Measurements from ENCODE around the gene MRFAP1.

- TF ChIP-seq CTCF (IDR thresholded peaks at IDR 0.05; ENCODE audit: poor library complexity, severe bottlenecking) = no peak
- TF ChIP-seq, protein P1, sequence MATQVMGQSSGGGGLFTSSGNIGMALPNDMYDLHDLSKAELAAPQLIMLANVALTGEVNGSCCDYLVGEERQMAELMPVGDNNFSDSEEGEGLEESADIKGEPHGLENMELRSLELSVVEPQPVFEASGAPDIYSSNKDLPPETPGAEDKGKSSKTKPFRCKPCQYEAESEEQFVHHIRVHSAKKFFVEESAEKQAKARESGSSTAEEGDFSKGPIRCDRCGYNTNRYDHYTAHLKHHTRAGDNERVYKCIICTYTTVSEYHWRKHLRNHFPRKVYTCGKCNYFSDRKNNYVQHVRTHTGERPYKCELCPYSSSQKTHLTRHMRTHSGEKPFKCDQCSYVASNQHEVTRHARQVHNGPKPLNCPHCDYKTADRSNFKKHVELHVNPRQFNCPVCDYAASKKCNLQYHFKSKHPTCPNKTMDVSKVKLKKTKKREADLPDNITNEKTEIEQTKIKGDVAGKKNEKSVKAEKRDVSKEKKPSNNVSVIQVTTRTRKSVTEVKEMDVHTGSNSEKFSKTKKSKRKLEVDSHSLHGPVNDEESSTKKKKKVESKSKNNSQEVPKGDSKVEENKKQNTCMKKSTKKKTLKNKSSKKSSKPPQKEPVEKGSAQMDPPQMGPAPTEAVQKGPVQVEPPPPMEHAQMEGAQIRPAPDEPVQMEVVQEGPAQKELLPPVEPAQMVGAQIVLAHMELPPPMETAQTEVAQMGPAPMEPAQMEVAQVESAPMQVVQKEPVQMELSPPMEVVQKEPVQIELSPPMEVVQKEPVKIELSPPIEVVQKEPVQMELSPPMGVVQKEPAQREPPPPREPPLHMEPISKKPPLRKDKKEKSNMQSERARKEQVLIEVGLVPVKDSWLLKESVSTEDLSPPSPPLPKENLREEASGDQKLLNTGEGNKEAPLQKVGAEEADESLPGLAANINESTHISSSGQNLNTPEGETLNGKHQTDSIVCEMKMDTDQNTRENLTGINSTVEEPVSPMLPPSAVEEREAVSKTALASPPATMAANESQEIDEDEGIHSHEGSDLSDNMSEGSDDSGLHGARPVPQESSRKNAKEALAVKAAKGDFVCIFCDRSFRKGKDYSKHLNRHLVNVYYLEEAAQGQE (IDR thresholded peaks at IDR 0.05; ENCODE audit: borderline replicate concordance) = no peak
- TF ChIP-seq MXI1 (conservative IDR thresholded peaks at IDR 0.05; ENCODE audit: poor library complexity, severe bottlenecking) = no peak
- TF ChIP-seq EZH2 (IDR thresholded peaks at IDR 0.05; ENCODE audit: borderline replicate concordance, insufficient read depth, low read length, poor library complexity, severe bottlenecking) = no peak
- no peak for TF ChIP-seq RAD21 (conservative IDR thresholded peaks at IDR 0.05)
- TF ChIP-seq TAF1 (IDR thresholded peaks at IDR 0.05; ENCODE audit: low read depth) = no peak
- TF ChIP-seq EP300 (conservative IDR thresholded peaks at IDR 0.05; ENCODE audit: poor library complexity, severe bottlenecking) = no peak
These were observed 46.1 kb upstream of the MRFAP1 start for GRCh38 chr4:6594341-6594740.

All from neural cell (in vitro differentiated cells).